HepG2 (cell line): ENCODE data around the gene NKD1. TPM values are rescaled to one million over a fixed set of nuclear protein-coding genes. Genes with fewer than 3 reads are reported as not detected.

ENCODE experiments used
- BHLHE40 ChIP-seq: IDR thresholded peaks from 2 replicates; pipeline ENCODE4 v1.6.1; 2011; ENCODE audit warnings: low read length, improper control_type of control experiment
- CHCHD3 ChIP-seq: sonication (generic); formaldehyde crosslinking; IDR thresholded peaks from 2 replicates; pipeline ENCODE4 v1.8.0; 2022; ENCODE audit warnings: mild to moderate bottlenecking, missing genetic modification reagents, moderate library complexity
- KDM1A ChIP-seq: IDR thresholded peaks from 2 replicates; pipeline ENCODE4 v1.6.1; 2016; ENCODE audit warnings: missing compliant biosample characterization
- NBN ChIP-seq: fragments of 450-650 bp; conservative IDR thresholded peaks from 2 replicates; pipeline ENCODE4 v1.6.1; 2017
- REPIN1 ChIP-seq: sonication (generic); formaldehyde crosslinking; IDR thresholded peaks from 2 replicates; pipeline ENCODE4 v1.8.0; 2022; ENCODE audit warnings: missing genetic modification reagents, low read depth, mild to moderate bottlenecking, borderline replicate concordance
- SAFB2 ChIP-seq: sonication (generic); formaldehyde crosslinking; IDR thresholded peaks from 2 replicates; pipeline ENCODE4 v1.5.1; 2020; ENCODE audit warnings: missing genetic modification reagents, low read depth, mild to moderate bottlenecking, borderline replicate concordance
- SATB2 ChIP-seq: sonication (generic); formaldehyde crosslinking; IDR thresholded peaks from 2 replicates; pipeline ENCODE4 v1.5.0; 2020; ENCODE audit warnings: missing genetic modification reagents
- SCMH1 ChIP-seq: sonication (generic); formaldehyde crosslinking; IDR thresholded peaks from 2 replicates; pipeline ENCODE4 v1.9.0; 2021; ENCODE audit warnings: missing genetic modification reagents, mild to moderate bottlenecking, borderline replicate concordance
- SMAD9 ChIP-seq: sonication (generic); formaldehyde crosslinking; IDR thresholded peaks from 2 replicates; pipeline ENCODE4 v1.5.1; 2020; ENCODE audit warnings: mild to moderate bottlenecking, missing genetic modification reagents
- TBX2 ChIP-seq: sonication (generic); formaldehyde crosslinking; IDR thresholded peaks from 2 replicates; pipeline ENCODE4 v1.5.0; 2020; ENCODE audit warnings: missing genetic modification reagents, mild to moderate bottlenecking, borderline replicate concordance
- ZNF160 ChIP-seq: sonication (generic); formaldehyde crosslinking; IDR thresholded peaks from 2 replicates; pipeline ENCODE4 v1.8.0; 2022; ENCODE audit warnings: mild to moderate bottlenecking, inconsistent platforms, missing genetic modification reagents
- ZNF260 ChIP-seq: sonication (generic); formaldehyde crosslinking; IDR thresholded peaks from 2 replicates; pipeline ENCODE4 v1.4.0; 2020; ENCODE audit warnings: missing genetic modification reagents, low read depth, mild to moderate bottlenecking, borderline replicate concordance
- polyA plus RNA-seq, 8 experiments: library from polyadenylated mRNA; depleted of rRNA in 3 of 8; stranded (reverse) in 7 of 8; unstranded in 1 of 8; fragments of >200 nt; fragmentation: Illumina TruSeq in 4 of 8; extraction: Trizol in 4 of 8; gene quantifications; 2 replicates each; pipeline versions ENCODE4 v1.2.1 to v1.2.3, GENCODE V29; 2011 to 2016; ENCODE audit warnings: low read depth in 4 of 8, missing spikeins in 1 of 8, mixed read lengths in 1 of 8; ENCODE audit not compliant: insufficient read depth in 1 of 8
- total RNA-seq, 5 experiments: library from RNA; depleted of rRNA; stranded (reverse); fragments of >200 nt; fragmentation: Illumina TruSeq; extraction: Trizol; gene quantifications; 2 replicates each; pipeline ENCODE4 v1.2.3, GENCODE V29; 2016; ENCODE audit warnings: low read depth in 1 of 5
- TF ChIP-seq, protein P1 (sequence below): IDR thresholded peaks from 2 replicates; pipeline ENCODE4 v1.6.1; 2016; ENCODE audit warnings: low read depth
- TF ChIP-seq, protein P2 (sequence below): sonication (generic); formaldehyde crosslinking; IDR thresholded peaks from 2 replicates; pipeline ENCODE4 v1.5.1; 2020; ENCODE audit warnings: mild to moderate bottlenecking, missing genetic modification reagents
- TF ChIP-seq, protein P3 (sequence below): sonication (generic); formaldehyde crosslinking; IDR thresholded peaks from 2 replicates; pipeline ENCODE4 v1.5.0; 2020; ENCODE audit warnings: missing genetic modification reagents
- TF ChIP-seq, protein P4 (sequence below): sonication (generic); formaldehyde crosslinking; IDR thresholded peaks from 2 replicates; pipeline ENCODE4 v1.5.1; 2020; ENCODE audit warnings: missing genetic modification reagents, mild to moderate bottlenecking, borderline replicate concordance
- TF ChIP-seq, protein P5 (sequence below): sonication (generic); formaldehyde crosslinking; IDR thresholded peaks from 2 replicates; pipeline ENCODE4 v1.5.1; 2020; ENCODE audit warnings: mild to moderate bottlenecking, missing genetic modification reagents, moderate library complexity

Gene NKD1
- total and polyA plus RNA-seq, 2 of the 13 experiments (the other 11 are each of a cell fraction or from before 2014, with no cell fraction given): 70.4 to 121 TPM

DNA sequence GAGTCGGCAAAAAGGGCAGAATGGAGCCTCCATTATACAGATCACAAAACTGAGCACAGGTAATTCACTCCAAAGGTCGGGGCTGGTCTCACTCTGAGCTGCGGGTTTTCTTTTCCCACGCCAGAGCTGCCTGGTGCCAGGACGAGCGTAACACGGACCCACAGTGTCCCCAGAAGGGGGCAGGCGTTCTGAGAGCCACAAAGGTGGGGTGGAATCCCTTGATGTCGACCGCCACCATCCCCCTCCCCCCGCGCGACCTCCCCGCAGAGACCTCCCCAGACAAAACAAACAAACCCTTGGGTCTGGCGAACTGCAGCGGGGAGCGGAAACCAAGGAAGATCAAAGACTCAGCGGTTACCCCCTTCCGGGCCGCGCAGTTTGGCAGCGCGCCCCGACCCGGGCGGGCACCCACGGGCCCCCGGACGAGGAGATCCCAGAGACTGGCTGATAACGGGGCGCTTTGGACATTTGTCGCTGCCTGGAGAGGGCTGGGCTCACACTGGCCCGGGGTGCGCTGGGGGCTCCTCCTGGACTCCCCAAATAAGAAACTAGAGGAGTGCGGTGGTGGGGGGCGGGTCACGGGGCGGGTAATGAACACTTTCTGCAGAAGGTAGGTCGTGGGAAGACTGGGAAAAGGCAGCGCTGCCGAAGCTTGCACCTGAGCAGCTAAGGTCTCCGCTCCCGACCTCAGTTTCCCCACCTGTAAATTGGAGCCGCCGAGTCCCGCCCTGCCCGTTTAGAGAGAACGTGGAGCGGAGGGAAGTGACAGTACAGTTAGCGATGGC is 664 bp upstream of the NKD1 start (continued):
- TF ChIP-seq, protein P1, sequence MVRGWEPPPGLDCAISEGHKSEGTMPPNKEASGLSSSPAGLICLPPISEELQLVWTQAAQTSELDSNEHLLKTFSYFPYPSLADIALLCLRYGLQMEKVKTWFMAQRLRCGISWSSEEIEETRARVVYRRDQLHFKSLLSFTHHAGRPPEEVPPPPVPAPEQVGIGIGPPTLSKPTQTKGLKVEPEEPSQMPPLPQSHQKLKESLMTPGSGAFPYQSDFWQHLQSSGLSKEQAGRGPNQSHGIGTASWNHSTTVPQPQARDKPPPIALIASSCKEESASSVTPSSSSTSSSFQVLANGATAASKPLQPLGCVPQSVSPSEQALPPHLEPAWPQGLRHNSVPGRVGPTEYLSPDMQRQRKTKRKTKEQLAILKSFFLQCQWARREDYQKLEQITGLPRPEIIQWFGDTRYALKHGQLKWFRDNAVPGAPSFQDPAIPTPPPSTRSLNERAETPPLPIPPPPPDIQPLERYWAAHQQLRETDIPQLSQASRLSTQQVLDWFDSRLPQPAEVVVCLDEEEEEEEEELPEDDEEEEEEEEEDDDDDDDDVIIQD (CRISPR knock-in tag): no peak
- TF ChIP-seq, protein P2, sequence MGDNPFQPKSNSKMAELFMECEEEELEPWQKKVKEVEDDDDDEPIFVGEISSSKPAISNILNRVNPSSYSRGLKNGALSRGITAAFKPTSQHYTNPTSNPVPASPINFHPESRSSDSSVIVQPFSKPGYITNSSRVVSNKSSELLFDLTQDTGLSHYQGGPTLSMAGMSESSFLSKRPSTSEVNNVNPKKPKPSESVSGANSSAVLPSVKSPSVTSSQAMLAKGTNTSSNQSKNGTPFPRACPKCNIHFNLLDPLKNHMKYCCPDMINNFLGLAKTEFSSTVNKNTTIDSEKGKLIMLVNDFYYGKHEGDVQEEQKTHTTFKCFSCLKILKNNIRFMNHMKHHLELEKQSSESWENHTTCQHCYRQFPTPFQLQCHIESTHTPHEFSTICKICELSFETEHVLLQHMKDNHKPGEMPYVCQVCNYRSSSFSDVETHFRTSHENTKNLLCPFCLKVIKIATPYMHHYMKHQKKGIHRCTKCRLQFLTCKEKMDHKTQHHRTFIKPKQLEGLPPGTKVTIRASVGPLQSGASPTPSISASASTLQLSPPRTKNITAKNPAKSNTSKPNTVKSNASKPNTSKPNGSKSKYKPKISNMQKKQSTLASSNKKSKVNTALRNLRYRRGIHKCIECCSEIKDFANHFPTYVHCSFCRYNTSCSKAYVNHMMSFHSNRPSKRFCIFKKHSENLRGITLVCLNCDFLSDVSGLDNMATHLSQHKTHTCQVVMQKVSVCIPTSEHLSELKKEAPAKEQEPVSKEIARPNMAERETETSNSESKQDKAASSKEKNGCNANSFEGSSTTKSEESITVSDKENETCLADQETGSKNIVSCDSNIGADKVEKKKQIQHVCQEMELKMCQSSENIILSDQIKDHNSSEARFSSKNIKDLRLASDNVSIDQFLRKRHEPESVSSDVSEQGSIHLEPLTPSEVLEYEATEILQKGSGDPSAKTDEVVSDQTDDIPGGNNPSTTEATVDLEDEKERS (CRISPR knock-in tag): 0 out of 2 replicates have a peak, but pooled peaks have one; percentile 58
- TF ChIP-seq TBX2 (CRISPR knock-in tag): peak; percentile 82
- no peak for TF ChIP-seq SCMH1 (CRISPR knock-in tag)
- no peak for TF ChIP-seq SMAD9 (CRISPR knock-in tag)
- TF ChIP-seq, protein P3, sequence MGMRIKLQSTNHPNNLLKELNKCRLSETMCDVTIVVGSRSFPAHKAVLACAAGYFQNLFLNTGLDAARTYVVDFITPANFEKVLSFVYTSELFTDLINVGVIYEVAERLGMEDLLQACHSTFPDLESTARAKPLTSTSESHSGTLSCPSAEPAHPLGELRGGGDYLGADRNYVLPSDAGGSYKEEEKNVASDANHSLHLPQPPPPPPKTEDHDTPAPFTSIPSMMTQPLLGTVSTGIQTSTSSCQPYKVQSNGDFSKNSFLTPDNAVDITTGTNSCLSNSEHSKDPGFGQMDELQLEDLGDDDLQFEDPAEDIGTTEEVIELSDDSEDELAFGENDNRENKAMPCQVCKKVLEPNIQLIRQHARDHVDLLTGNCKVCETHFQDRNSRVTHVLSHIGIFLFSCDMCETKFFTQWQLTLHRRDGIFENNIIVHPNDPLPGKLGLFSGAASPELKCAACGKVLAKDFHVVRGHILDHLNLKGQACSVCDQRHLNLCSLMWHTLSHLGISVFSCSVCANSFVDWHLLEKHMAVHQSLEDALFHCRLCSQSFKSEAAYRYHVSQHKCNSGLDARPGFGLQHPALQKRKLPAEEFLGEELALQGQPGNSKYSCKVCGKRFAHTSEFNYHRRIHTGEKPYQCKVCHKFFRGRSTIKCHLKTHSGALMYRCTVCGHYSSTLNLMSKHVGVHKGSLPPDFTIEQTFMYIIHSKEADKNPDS (CRISPR knock-in tag): peak; percentile 83
- TF ChIP-seq SAFB2 (CRISPR knock-in tag): no peak
- TF ChIP-seq, protein P4, sequence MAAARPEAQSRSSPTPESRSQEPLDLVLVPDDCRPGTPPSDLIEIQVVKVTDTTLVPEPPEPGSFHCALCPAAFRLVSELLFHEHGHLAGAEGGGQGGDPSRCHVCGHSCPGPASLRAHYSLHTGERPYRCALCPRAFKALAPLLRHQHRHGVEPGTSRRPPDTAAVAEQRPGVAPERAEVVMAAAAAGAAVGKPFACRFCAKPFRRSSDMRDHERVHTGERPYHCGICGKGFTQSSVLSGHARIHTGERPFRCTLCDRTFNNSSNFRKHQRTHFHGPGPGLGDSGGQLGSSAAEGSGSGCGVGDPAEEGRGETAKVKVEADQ (CRISPR knock-in tag): no peak
- TF ChIP-seq ZNF260 (CRISPR knock-in tag): no peak
- TF ChIP-seq REPIN1 (CRISPR knock-in tag): peak; percentile 69
- TF ChIP-seq SATB2 (CRISPR knock-in tag): 0 out of 2 replicates have a peak, but pooled peaks have one; percentile 52
- TF ChIP-seq CHCHD3 (CRISPR knock-in tag): no peak
- TF ChIP-seq NBN: no peak
- TF ChIP-seq BHLHE40: peak; percentile 48; the same call in 1 of the 2 replicates
- TF ChIP-seq, protein P5, sequence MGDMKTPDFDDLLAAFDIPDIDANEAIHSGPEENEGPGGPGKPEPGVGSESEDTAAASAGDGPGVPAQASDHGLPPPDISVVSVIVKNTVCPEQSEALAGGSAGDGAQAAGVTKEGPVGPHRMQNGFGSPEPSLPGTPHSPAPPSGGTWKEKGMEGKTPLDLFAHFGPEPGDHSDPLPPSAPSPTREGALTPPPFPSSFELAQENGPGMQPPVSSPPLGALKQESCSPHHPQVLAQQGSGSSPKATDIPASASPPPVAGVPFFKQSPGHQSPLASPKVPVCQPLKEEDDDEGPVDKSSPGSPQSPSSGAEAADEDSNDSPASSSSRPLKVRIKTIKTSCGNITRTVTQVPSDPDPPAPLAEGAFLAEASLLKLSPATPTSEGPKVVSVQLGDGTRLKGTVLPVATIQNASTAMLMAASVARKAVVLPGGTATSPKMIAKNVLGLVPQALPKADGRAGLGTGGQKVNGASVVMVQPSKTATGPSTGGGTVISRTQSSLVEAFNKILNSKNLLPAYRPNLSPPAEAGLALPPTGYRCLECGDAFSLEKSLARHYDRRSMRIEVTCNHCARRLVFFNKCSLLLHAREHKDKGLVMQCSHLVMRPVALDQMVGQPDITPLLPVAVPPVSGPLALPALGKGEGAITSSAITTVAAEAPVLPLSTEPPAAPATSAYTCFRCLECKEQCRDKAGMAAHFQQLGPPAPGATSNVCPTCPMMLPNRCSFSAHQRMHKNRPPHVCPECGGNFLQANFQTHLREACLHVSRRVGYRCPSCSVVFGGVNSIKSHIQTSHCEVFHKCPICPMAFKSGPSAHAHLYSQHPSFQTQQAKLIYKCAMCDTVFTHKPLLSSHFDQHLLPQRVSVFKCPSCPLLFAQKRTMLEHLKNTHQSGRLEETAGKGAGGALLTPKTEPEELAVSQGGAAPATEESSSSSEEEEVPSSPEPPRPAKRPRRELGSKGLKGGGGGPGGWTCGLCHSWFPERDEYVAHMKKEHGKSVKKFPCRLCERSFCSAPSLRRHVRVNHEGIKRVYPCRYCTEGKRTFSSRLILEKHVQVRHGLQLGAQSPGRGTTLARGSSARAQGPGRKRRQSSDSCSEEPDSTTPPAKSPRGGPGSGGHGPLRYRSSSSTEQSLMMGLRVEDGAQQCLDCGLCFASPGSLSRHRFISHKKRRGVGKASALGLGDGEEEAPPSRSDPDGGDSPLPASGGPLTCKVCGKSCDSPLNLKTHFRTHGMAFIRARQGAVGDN (CRISPR knock-in tag): peak; percentile 85
- peak; percentile 99 for TF ChIP-seq KDM1A (CRISPR knock-in tag)
- peak; percentile 21; the same call in 1 of the 2 replicates for TF ChIP-seq ZNF160 (CRISPR knock-in tag)
